ENCODE results near the gene GFI1. TPM values are rescaled to one million over a fixed set of nuclear protein-coding genes. Genes with fewer than 3 reads are reported as not detected.
"Not testable (repeated sequence)": the region's sequence is repeated elsewhere in the genome, so short reads cannot be mapped to it uniquely, and the experiment has no call there.

The GFI1 gene
- total RNA-seq (under 1 TPM; 0.28 to 0.49 (median 0.38) TPM), polyA plus RNA-seq (1 to 10 TPM; 3.6 to 9.6 (median 5.5) TPM)

GRCh38 chr1:92486251-92487077, at the start of gene GFI1:
Gene GFI1, minus strand, starts transcription at chr1:92486925. Its CDS starts 3,438 bp downstream, at chr1:92483487.
- 1% methylated on average over 77 of the region's 77 CpGs for WGBS, 2 donors
- Histone ChIP-seq H3K36me3 (no peaks in the 10 kb centered on the region), H3K27me3 (peaks cover 52 to 78% (median 62%) of the 10 kb centered on the region in 3 donors), H3K9me3 (no peaks in the 10 kb centered on the region), H3K4me1 (peaks cover 0 to 56% (median 55%) of the 10 kb centered on the region in 4 donors), H3K27ac (peak within 1 kb of the TSS in 1 of 4 donors; percentile 14), H3K4me3 (peak within 1 kb of the TSS; percentile 8 to 54 (median 42))
- TF ChIP-seq POLR2AphosphoS5 (IDR thresholded peaks at IDR 0.05): no peak
- no peak for TF ChIP-seq CTCF (IDR thresholded peaks at IDR 0.05)
- no peak for TF ChIP-seq POLR2A (IDR thresholded peaks at IDR 0.05)
- intact Hi-C loops (cut with DNase I): no loop called here
- DNase-seq: no peak

- H3K4me3 ChIP-seq; H3K27me3 ChIP-seq; H3K27ac ChIP-seq; DNase-seq; intact Hi-C loops (cut with DNase I); H3K9me3 ChIP-seq; H3K36me3 ChIP-seq; H3K4me1 ChIP-seq: not testable (repeated sequence)
- 87% methylated on average over 4 of the region's 4 CpGs for WGBS, 2 donors
Measured at GRCh38 chr1:92532371-92532770, 45.6 kb upstream of the GFI1 start.

GRCh38 chr1:92531939-92532338, 45.2 kb upstream of the GFI1 start:
- H3K9me3 ChIP-seq; intact Hi-C loops (cut with DNase I); DNase-seq; H3K4me3 ChIP-seq; H3K4me1 ChIP-seq; H3K36me3 ChIP-seq; H3K27me3 ChIP-seq; H3K27ac ChIP-seq: not testable (repeated sequence)
- WGBS, 2 donors: 92 to 96% methylated on average over 3 of the region's 3 CpGs

- H3K36me3 ChIP-seq: no peaks in the 10 kb centered on the region
- no peak for DNase-seq
- TF ChIP-seq EP300 (IDR thresholded peaks at IDR 0.05) (no peak), POLR2A (IDR thresholded peaks at IDR 0.05) (no peak), CTCF (IDR thresholded peaks at IDR 0.05) (no peak), POLR2AphosphoS5 (IDR thresholded peaks at IDR 0.05) (no peak)
- WGBS, 2 donors: 94 to 98% methylated on average over 2 of the region's 2 CpGs
- H3K4me1 ChIP-seq: no peaks in the 10 kb centered on the region
- intact Hi-C loops (cut with DNase I): no loop called here
- no peak overlapping the region for H3K4me3 ChIP-seq
- H3K9me3 ChIP-seq: no peaks in the 10 kb centered on the region
- H3K27ac ChIP-seq: no peak overlapping the region
- no peaks in the 10 kb centered on the region for H3K27me3 ChIP-seq
Measured at GRCh38 chr1:92527670-92528069, 40.9 kb upstream of the GFI1 start.

DNA sequence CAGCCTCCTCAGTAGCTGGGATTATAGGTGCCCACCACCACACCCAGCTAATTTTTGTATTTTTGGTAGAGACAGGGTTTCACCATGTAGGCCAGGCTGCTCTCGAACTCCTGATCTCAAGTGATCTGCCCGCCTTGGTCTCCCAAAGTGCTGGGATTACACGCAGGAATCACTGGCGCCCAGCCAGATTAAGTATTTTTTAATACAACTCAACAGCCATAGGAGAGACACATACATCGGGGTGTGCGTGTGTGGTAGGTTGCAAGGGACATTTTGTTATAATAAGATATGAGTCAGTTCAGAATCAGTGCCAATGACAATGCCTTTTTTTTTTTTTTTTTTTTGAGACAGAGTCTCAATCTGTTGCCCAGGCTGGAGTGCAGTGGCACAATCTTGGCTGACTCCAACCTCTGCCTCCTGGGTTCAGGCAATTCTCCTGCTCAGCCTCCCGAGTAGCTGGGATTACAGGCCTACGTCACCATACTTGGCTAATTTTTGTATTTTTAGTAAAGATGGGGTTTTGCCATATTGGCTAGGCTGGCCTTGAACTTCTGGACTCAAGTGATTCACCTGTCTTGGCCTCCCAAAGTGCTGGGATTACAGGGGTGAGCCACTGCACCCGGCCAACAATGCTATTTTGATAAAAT, 38.3 kb upstream of the GFI1 start:
- intact Hi-C loops (cut with DNase I); H3K27me3 ChIP-seq; H3K36me3 ChIP-seq; H3K4me1 ChIP-seq; H3K4me3 ChIP-seq; DNase-seq; H3K27ac ChIP-seq; H3K9me3 ChIP-seq: not testable (repeated sequence)
- WGBS, 2 donors: 97 to 98% methylated on average over 9 of the region's 9 CpGs

DNA sequence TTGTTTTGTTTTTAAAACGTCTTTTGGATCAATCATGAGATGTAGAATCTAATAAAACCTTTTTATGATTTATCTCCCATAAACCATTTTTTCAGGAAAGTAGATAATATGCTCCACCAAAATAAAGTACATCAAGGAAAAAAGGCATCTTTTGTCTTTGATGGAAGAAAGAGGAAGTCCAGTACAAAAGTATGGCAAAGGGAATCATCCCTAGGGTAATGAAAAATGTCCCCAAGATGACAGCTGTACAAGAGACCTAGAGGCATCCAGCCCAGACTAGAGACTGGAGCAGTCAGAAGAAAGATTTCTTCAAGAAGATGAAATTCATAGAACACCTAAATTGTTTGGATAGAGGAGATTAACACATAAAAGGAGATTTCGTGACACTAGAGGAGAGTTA, 32.3 kb upstream of the GFI1 start:
- DNase-seq: no peak
- no peak overlapping the region for H3K27ac ChIP-seq
- 56 to 78% methylated on average over 2 of the region's 2 CpGs for WGBS, 2 donors

More for the DNA sequence above, 32.3 kb upstream of the GFI1 start:
- H3K4me1 ChIP-seq: no peaks in the 10 kb centered on the region
- intact Hi-C loops (cut with DNase I): no loop called here
- TF ChIP-seq EP300 (IDR thresholded peaks at IDR 0.05) (no peak), CTCF (IDR thresholded peaks at IDR 0.05) (no peak), POLR2AphosphoS5 (IDR thresholded peaks at IDR 0.05) (no peak), POLR2A (IDR thresholded peaks at IDR 0.05) (no peak)
- no peaks in the 10 kb centered on the region for H3K36me3 ChIP-seq
- no peaks in the 10 kb centered on the region for H3K27me3 ChIP-seq
- H3K4me3 ChIP-seq: no peak overlapping the region
- no peaks in the 10 kb centered on the region for H3K9me3 ChIP-seq

Measured in sigmoid colon (tissue), 7 donors.